Right cardiac atrium (tissue), 5 donors: Measurements from ENCODE around the gene POLD3. TPM values are rescaled to one million over a fixed set of nuclear protein-coding genes. Genes with fewer than 3 reads are reported as not detected.
A peak's percentile ranks its signal among the peaks of the same experiment; 100 is the strongest.

Source experiments
- ATAC-seq, 2 donors: fragments of 200-7000 bp; cut with Tn5 transposase; one replicate each; pipeline versions ENCODE4 v1.8.0 to v1.9.1; 2020; ENCODE audit warnings: moderate library complexity in 2 of 2, mild to moderate bottlenecking in 1 of 2
- DNase-seq, 3 donors: peaks; one replicate each; pipeline ENCODE4 v3.0.0-alpha.2; 2020
- H3K27ac ChIP-seq: one replicate; pipeline ENCODE4 v1.5.1; 2013; ENCODE audit warnings: mild to moderate bottlenecking, low read length, control low read depth, moderate library complexity
- H3K27me3 ChIP-seq: one replicate; pipeline ENCODE4 v1.6.1; 2013; ENCODE audit not compliant: control insufficient read depth, insufficient read depth
- H3K4me1 ChIP-seq: one replicate; pipeline ENCODE4 v1.6.1; 2013; ENCODE audit warnings: low read length; ENCODE audit not compliant: control insufficient read depth, insufficient read depth
- H3K4me3 ChIP-seq: one replicate; pipeline ENCODE4 v1.5.1; 2013; ENCODE audit warnings: low read length, control low read depth
- H3K9me3 ChIP-seq: one replicate; pipeline ENCODE4 v1.6.1; 2013; ENCODE audit warnings: low read length; ENCODE audit not compliant: control insufficient read depth
- WGBS: extraction: QIAGEN DNeasy Blood & Tissue Kit; methylation state at CpG from one replicate; pipeline ENCODE4 v1.1.7; 2013; 5-methylcytosine and 5-hydroxymethylcytosine counted together
- intact Hi-C, 4 donors: fragments of 100-400 bp; cut with DNase I; formaldehyde crosslinking; loops; one replicate each; pipeline versions ENCODE4 v1.11.0 to v1.14.0; 2022 to 2023
- long read RNA-seq, 4 donors: library from polyadenylated mRNA; unstranded; transcript quantifications; one replicate each; pipeline ENCODE4 v2.0.0, GENCODE V29; 2020 to 2021
- polyA plus RNA-seq: library from polyadenylated mRNA; stranded (reverse); fragments of 200-250 nt; gene quantifications from one replicate; pipeline ENCODE4 v1.2.3, GENCODE V29; 2013
- total RNA-seq, 4 donors: library from RNA; stranded (reverse); fragmentation: NEBNext Ultra II Directional; extraction: Animal tissue kit (Norgen Biotek cat#: 25700); gene quantifications; one replicate each; pipeline ENCODE4 v1.2.1, GENCODE V29; 2021
- donor health status: healthy with polysubstance abuse.
- donor health status: DM: no; HTN: yes; CAD: no.
- donor health status: DM: no; HTN: no; CAD: no.
- donor health status: DM: no; HTN: yes; CAD: no; lungs with severe emphysema.
- donor health status: DM: yes; HTN: yes; CAD: no.

The POLD3 gene
- total RNA-seq = 1 to 10 TPM; 6.3 to 9.3 (median 7.8) TPM
- polyA plus RNA-seq = 4.4 TPM
- long read RNA-seq, donor 1, partial matches to known transcripts = 5 of 16 reads
- long read RNA-seq, donor 1, other reads (novel, unspliced or antisense) = 5 of 16 reads
- long read RNA-seq, donor 2, transcript POLD3-201 (12 exons, 3,821 nt) = major isoform, 5 of 7 reads
- long read RNA-seq, donor 2, partial matches to known transcripts = 0 of 7 reads
- long read RNA-seq, donor 2, other reads (novel, unspliced or antisense) = 2 of 7 reads
- long read RNA-seq, donor 3, transcript POLD3-201 (12 exons, 3,821 nt) = major isoform, 5 of 15 reads
- long read RNA-seq, donor 3, partial matches to known transcripts = 7 of 15 reads
- long read RNA-seq, donor 3, other reads (novel, unspliced or antisense) = 3 of 15 reads
- long read RNA-seq, donor 4, transcript POLD3-201 (12 exons, 3,821 nt) = major isoform, 5 of 9 reads
- long read RNA-seq, donor 4, partial matches to known transcripts = 0 of 9 reads
- long read RNA-seq, donor 4, other reads (novel, unspliced or antisense) = 2 of 9 reads

GRCh38 chr11:74592441-74593362 lies at the start of gene POLD3:
Gene POLD3 (plus strand): TSS chr11:74592582. CDS start chr11:74592659, 77 bp downstream.
- H3K27ac ChIP-seq = peak within 1 kb of the TSS; percentile 61
- peak within 1 kb of the TSS; percentile 87 for H3K4me3 ChIP-seq
- intact Hi-C loops = no loop called here
- ATAC-seq = peak; percentile 99
- H3K4me1 ChIP-seq = no peaks in the 10 kb centered on the region
- peak; percentile 95 to 98 (median 98) for DNase-seq
- H3K9me3 ChIP-seq = no peaks in the 10 kb centered on the region
- no peaks in the 10 kb centered on the region for H3K27me3 ChIP-seq
- under 1% methylated on average over 63 of the region's 63 CpGs for WGBS

GRCh38 chr11:74543991-74544390 lies 48.4 kb upstream of the POLD3 start:
- Histone ChIP-seq H3K4me3 (no peak overlapping the region), H3K27ac (no peak overlapping the region), H3K9me3 (no peaks in the 10 kb centered on the region), H3K4me1 (no peaks in the 10 kb centered on the region), H3K27me3 (no peaks in the 10 kb centered on the region)
- DNase-seq = no peak
- no peak for ATAC-seq
- 94% methylated on average over 2 of the region's 2 CpGs for WGBS
- intact Hi-C loops = no loop called here

- no peak for ATAC-seq
- Histone ChIP-seq H3K27ac (no peak overlapping the region), H3K27me3 (no peaks in the 10 kb centered on the region), H3K9me3 (no peaks in the 10 kb centered on the region), H3K4me1 (no peaks in the 10 kb centered on the region), H3K4me3 (no peak overlapping the region)
- DNase-seq = no peak
- 86% methylated on average over 5 of the region's 5 CpGs for WGBS
- intact Hi-C loops = no loop called here
Measured at GRCh38 chr11:74546752-74547151, 45.6 kb upstream of the POLD3 start.

GRCh38 chr11:74550991-74551753 lies 41.2 kb upstream of the POLD3 start:
- Histone ChIP-seq H3K27ac (no peak overlapping the region), H3K4me1 (no peaks in the 10 kb centered on the region), H3K27me3 (no peaks in the 10 kb centered on the region), H3K9me3 (no peaks in the 10 kb centered on the region), H3K4me3 (no peak overlapping the region)
- intact Hi-C loops = no loop called here
- DNase-seq = no peak
- ATAC-seq = no peak
- 59% methylated on average over 4 of the region's 4 CpGs for WGBS

- H3K27me3 ChIP-seq = no peaks in the 10 kb centered on the region
- H3K9me3 ChIP-seq = no peaks in the 10 kb centered on the region
- H3K4me1 ChIP-seq = no peaks in the 10 kb centered on the region
- H3K4me3 ChIP-seq = no peak overlapping the region
- ATAC-seq = no peak
- no peak overlapping the region for H3K27ac ChIP-seq
- intact Hi-C loops = no loop called here
- no peak for DNase-seq
Measured at GRCh38 chr11:74551754-74552145, 40.6 kb upstream of the POLD3 start.

GRCh38 chr11:74557526-74557925 lies 34.9 kb upstream of the POLD3 start:
- ATAC-seq = no peak
- 96% methylated on average over 3 of the region's 3 CpGs for WGBS
- Histone ChIP-seq H3K9me3 (peaks cover 2% of the 10 kb centered on the region), H3K27me3 (no peaks in the 10 kb centered on the region), H3K27ac (no peak overlapping the region), H3K4me1 (no peaks in the 10 kb centered on the region), H3K4me3 (no peak overlapping the region)
- no peak for DNase-seq
- intact Hi-C loops = no loop called here

- Histone ChIP-seq H3K27me3 (no peaks in the 10 kb centered on the region), H3K4me3 (no peak overlapping the region), H3K27ac (no peak overlapping the region), H3K9me3 (peaks cover 2% of the 10 kb centered on the region), H3K4me1 (no peaks in the 10 kb centered on the region)
- ATAC-seq = peak; percentile 66 to 95
- peak in 1 of 3 donors; percentile 46 for DNase-seq
- intact Hi-C loops = no loop called here
- WGBS = 70% methylated on average over 7 of the region's 7 CpGs
Measured at GRCh38 chr11:74559110-74559933, 33.1 kb upstream of the POLD3 start.

GRCh38 chr11:74559934-74560309 lies 32.5 kb upstream of the POLD3 start:
- ATAC-seq = peak in 1 of 2 donors; percentile 56
- intact Hi-C loops = loop anchor here in 1 of 4 donors (10.0 kb wide), 1 partner anchor 65 kb away; the partner anchor contains the start of gene LIPT2
- H3K27ac ChIP-seq = no peak overlapping the region

GRCh38 chr11:74566146-74566960 lies 26.0 kb upstream of the POLD3 start:
- 82% methylated on average over 5 of the region's 5 CpGs for WGBS
- H3K27me3 ChIP-seq = no peaks in the 10 kb centered on the region
- no peak for ATAC-seq
- DNase-seq = no peak
- intact Hi-C loops = loop anchor here in 1 of 4 donors (10.0 kb wide), 1 partner anchor 72 kb away; the partner anchor contains the start of gene LIPT2
- no peak overlapping the region for H3K4me3 ChIP-seq
- H3K4me1 ChIP-seq = no peaks in the 10 kb centered on the region
- H3K9me3 ChIP-seq = no peaks in the 10 kb centered on the region
- H3K27ac ChIP-seq = no peak overlapping the region

More at GRCh38 chr11:74559934-74560309, 32.5 kb upstream of the POLD3 start:
- peaks cover 2% of the 10 kb centered on the region for H3K9me3 ChIP-seq
- H3K27me3 ChIP-seq = no peaks in the 10 kb centered on the region
- 63% methylated on average over 2 of the region's 2 CpGs for WGBS
- H3K4me1 ChIP-seq = no peaks in the 10 kb centered on the region
- DNase-seq = no peak
- no peak overlapping the region for H3K4me3 ChIP-seq
